ENCODE data around the gene BLVRA.

DNA sequence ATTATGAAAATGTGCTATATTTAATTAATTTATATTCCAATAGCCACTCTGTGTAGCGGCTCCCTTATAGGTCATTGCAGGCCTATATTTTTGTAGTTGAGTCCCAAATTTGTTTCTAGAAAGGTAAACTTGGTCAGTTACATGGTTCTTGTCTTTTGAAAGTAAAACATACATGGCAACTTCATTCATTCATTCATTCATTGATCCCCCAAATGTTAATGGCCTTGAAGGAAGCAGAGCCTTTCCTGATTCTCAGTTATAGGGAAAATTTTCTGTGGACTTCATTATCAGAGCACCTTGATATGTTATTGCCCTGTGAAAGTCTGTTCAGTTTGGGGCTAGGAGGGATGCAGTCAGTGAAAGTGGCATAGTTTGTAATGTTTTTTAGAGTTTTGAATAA is 2.9 kb downstream of the BLVRA start:
- TF ChIP-seq, protein P1, sequence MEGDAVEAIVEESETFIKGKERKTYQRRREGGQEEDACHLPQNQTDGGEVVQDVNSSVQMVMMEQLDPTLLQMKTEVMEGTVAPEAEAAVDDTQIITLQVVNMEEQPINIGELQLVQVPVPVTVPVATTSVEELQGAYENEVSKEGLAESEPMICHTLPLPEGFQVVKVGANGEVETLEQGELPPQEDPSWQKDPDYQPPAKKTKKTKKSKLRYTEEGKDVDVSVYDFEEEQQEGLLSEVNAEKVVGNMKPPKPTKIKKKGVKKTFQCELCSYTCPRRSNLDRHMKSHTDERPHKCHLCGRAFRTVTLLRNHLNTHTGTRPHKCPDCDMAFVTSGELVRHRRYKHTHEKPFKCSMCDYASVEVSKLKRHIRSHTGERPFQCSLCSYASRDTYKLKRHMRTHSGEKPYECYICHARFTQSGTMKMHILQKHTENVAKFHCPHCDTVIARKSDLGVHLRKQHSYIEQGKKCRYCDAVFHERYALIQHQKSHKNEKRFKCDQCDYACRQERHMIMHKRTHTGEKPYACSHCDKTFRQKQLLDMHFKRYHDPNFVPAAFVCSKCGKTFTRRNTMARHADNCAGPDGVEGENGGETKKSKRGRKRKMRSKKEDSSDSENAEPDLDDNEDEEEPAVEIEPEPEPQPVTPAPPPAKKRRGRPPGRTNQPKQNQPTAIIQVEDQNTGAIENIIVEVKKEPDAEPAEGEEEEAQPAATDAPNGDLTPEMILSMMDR (IDR thresholded peaks at IDR 0.05), result no peak
- no peak for TF ChIP-seq POLR2A (IDR thresholded peaks at IDR 0.05)
